GM18951 (cell line): ENCODE data around the gene KLF1.

ENCODE experiments used
- POLR2A ChIP-seq: IDR thresholded peaks from 4 replicates; pipeline ENCODE4 v1.6.1; 2011; ENCODE audit warnings: mild to moderate bottlenecking; ENCODE audit not compliant: insufficient read length, insufficient read depth; ENCODE audit errors: extremely low read depth
- in situ Hi-C: fragments of 300-500 bp; cut with MboI; formaldehyde crosslinking; loops from one replicate; pipeline ENCODE4 v1.12.0; 2022; ENCODE audit warnings: low sequenced_read_pairs, mixed read lengths, inconsistent platforms; ENCODE audit not compliant: unreplicated experiment

Gene KLF1

DNA sequence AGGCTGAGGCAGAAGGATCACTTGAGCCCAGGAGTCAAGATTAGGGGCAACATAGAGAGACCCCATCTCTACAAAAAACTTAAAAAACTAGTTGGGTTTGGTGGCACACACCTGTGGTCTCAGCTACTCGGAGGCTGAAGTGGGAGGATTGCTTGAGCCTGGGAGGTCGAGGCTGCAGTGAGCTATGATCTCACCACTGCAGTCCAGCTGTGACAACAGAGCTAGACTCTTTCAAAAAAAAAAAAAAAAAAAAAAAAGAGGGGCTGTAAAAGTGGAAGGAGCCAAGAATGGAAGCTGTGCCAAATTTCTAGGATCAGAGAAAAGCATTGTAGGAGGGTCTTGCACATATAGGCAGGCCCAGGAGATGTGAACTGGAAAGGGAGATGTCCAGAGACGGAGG, 15.3 kb downstream of the KLF1 start:
- in situ Hi-C loops, result no loop called here
- no peak for TF ChIP-seq POLR2A

DNA sequence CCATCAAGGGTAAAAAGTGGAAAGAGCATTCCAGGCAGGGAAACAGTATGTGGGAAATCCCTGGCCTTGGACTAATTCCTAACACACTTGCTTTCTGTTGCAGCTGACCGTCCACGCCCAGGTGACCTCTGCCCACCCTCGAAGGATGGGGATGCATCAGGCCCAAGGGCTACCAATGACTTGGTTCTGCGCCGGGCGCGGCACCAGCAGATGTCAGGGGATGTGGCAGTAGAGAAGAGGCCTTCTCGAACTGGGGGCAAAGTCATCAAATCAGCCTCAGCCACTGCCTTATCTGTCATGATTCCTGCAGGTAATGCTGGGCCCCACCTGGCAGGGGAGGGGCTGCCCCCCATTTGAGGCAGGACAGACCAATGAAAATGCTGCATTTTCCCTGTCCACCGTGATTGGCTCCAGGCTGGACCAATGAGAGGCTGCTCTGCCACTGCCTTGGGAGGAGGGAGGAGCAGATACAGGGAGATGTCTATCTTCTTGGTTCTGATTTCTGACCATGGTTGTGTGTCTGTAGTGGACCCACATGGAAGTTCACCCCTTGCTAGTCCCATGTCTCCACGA, 18.4 kb downstream of the KLF1 start:
- TF ChIP-seq POLR2A, result no peak
- in situ Hi-C loops, result no loop called here

DNA sequence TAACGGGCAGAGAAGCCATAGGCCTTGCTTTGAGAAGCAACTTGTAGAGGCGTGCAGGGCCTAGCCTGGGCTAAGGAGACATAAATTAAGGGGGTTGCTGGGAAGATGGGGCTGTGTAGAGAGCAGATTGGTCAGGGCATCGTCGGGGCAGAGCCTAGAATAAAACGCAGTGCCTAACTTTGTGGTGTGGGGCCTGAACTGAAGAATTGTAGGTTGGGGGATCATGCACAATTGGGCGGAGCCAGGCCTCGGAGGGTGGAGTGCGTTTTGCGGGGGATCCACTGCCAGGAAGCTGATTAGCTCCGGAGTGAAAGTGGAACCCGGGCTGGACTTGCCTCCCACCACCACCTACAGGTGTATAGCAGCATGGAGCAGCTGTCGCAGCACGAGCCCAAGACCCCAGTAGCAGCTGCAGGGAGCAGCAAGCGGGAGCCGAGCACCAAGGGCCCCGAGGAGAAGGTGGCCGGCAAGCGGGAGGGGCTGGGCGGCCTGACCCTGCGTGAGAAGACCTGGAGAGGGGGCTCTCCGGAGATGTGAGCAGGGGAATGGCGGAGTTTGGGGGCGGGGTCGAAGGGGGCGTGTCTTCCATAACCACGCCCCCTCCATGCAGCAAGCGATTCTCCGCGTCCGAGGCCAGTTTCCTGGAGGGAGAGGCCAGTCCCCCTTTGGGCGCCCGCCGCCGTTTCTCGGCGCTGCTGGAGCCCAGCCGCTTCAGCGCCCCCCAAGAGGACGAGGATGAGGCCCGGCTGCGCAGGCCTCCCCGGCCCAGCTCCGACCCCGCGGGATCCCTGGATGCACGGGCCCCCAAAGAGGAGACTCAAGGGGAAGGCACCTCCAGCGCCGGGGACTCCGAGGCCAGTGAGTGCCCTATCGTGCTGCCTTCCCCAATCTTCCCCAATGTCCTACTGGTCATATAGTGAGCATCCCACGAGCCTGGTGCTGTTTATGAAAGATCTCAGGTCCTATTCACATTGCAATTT, 19.6 kb downstream of the KLF1 start:
- TF ChIP-seq POLR2A, result peak; percentile 53
- in situ Hi-C loops, result no loop called here

DNA sequence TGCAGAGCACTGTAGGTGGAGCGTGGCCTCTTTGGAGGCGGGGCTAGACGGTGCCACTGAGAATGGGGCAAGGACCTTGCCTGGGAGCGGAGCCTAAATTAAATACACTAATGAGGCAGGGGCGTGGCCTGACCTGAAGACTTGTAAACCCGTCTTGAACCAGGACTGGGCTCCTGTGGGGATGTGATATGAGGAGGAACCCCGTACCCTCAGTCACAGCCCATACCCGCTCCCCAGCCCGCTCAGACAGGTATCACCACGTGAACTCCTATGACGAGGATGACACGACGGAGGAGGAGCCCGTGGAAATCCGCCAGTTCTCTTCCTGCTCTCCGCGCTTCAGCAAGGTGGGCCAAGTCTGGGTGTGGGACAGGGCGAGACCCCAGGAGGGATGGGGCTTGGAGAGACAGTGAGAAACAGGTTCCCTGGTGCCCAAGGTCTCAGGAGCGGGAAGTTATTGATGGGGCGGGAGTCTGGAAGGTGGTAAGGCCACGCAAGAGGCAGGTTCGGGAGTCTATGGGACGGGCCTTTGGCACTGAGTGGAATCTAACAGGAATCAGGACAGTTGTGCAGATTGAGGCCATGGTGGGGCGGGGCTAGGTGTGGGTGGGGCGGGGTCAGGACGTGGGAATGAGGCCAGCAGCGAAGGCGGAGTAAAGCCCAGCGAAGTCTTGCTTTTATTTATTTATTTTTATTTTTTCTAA, 20.4 kb downstream of the KLF1 start:
- no peak for TF ChIP-seq POLR2A
- in situ Hi-C loops, result no loop called here

DNA sequence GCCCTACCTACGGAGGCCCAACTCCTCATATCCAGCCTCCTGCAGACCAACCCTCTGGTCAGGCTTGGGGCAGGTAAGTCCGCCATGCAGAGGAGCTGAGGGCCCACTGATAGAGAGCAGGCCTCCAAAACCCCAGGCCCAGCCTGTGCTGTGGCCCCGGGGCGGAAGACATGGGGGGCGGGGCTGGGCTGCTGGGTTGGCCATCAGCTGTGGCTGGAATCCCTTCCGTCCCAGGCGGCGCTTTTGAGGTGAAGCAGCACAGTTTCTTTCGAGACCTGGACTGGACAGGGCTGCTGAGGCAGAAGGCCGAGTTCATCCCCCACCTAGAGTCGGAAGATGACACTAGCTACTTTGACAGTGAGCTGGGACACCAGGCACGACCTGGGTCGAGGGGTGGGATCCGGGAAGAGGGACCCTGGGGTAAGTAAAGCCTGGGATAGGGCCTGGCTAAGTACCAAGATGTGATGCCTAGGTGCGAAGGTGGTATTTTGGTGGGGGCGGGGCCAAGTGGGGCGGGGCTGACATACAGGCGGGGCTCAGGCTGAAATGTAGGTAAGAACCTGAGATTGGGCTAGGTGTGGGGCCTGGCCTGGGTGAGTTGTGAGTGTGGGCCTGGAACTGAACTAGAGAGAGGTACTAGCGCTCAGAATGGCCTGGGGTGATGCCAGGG, 21.1 kb downstream of the KLF1 start:
- TF ChIP-seq POLR2A, result no peak
- in situ Hi-C loops, result no loop called here

DNA sequence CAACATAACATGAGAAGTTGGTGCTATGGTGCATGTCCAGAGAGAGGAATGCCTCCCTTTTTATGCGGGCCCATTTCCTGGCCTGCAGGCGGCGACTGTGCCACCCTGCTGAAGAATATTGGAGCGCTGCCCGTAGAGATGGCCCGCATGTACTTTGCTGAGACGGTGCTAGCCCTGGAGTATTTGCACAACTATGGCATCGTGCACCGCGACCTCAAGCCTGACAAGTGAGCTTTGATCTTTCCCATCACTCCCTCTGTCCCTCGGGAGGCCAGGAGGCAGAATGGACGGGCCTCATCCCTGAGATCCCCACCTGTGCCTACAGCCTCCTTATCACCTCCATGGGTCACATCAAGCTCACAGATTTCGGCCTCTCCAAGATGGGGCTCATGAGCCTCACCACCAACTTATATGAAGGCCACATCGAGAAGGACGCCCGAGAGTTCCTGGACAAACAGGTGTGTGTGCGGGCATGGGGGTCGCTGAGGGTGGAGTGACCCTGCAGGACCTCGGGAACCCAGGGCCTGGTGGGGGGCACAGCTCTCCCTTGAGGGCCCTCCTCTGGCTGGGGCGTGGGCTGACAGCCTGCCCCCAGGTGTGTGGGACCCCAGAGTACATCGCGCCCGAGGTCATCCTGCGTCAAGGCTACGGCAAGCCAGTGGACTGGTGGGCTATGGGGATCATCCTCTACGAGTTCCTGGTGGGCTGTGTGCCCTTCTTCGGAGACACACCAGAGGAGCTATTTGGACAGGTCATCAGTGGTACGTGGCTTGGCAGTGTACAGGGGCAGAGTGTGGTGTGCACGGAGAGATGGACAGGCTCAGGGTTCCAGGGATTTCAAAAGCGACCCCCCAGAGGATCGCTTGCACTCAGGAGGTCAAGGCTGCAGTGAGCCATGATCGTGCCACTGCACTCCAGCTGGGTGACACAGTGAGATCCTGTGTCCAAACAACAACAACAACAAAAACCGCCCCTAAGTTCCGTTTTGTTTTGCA, 22.0 kb downstream of the KLF1 start:
- no peak for TF ChIP-seq POLR2A
- in situ Hi-C loops, result no loop called here

DNA sequence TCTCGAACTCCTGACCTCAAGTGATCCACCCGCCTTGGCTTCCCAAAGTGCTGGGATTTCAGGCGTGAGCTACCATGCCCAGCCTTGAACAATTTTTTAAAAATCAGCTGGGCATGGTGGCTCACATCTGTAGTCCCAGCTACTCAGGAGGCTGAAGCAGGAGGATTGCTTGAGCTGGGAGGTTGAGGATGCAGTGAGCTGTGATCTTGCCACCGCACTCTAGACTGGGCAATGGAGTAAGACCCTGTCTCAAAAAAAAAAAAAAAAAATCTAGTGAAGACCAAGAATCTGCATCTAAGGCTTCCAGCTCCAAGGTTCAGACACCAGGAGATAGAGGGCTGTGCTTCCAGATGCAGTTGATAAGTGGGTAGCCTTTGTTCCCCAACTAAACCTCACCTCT, 22.9 kb downstream of the KLF1 start:
- in situ Hi-C loops, result no loop called here
- no peak for TF ChIP-seq POLR2A

DNA sequence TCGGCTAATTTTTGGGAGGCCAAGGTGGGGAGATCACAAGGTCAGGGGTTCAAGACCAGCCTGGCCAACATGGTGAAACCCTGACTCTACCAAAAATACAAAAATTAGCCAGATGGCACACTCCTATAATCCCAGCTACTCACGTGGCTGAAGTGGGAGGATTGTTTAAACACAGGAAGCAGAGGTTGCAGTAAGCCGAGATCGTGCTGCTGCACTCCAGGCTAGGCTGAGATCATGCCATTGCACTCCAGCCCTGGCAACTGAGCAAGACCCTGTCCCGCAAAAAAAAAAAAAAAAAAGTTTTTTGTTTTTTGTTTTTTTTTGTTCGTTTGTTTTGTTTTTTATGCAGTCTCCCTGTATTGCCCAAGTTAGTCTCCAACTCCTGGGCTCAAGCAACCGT, 27.5 kb downstream of the KLF1 start:
- TF ChIP-seq POLR2A, result no peak
- in situ Hi-C loops, result no loop called here

DNA sequence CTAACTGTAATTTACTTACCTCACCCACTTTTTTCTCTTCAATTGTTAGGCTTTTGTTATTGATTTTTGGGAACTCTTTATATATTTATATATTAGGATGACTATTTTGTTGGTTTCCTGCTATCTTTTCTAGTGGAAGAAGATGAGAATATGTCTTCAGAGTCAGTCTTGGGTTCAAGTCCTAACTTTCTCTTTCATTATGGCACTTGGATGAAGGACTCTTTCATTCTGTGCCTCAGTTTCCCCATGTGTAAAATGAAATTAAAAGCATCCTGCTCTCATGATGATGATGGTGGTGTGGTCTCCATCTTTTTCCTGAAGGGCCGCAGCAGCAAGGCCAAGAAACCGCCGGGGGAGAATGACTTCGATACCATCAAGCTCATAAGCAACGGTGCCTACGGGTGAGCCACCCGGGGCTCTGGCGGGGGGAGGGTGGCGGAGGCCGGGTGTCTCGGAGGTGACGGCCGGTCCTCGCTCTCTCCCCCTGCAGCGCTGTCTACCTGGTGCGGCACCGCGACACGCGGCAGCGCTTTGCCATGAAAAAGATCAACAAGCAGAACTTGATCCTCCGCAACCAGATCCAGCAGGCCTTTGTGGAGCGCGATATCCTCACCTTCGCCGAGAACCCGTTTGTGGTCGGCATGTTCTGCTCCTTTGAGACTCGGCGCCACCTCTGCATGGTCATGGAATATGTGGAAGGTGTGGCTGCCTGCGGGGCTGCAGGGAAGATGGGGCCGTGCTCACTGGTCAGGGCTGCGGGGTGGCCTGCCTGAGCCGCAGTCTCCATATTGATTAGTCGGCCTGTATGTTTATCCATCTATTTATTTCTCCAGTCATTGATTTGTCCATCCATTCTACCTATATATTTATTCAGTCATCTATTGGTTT, 28.7 kb downstream of the KLF1 start:
- in situ Hi-C loops, result no loop called here
- TF ChIP-seq POLR2A, result no peak

DNA sequence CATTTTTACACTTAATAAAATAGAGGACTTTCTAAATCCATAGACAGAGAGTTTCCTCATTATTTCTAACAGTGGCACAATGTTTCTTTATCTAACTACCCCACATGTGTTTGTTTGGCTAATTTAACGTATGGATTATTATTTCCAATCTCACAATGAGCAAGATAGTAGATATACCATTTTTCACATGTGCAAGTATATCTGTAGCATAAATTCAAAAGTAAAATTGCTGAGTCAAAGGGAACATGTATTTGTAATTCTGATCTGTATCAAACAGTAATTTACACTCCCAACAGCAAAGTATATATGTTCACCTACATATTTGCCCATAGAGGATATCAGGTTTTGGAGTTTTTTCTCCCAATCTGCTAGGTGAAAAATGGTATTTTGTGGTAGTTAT, 30.3 kb downstream of the KLF1 start:
- in situ Hi-C loops, result no loop called here
- TF ChIP-seq POLR2A, result no peak
